ENCODE measurements around the gene MSH4. TPM values are rescaled to one million over a fixed set of nuclear protein-coding genes. Genes with fewer than 3 reads are reported as not detected.
A peak's percentile ranks its signal among the peaks of the same experiment; 100 is the strongest.

Gene MSH4
- total RNA-seq, 1 experiment from 2014 or later = 0.21 TPM

DNA sequence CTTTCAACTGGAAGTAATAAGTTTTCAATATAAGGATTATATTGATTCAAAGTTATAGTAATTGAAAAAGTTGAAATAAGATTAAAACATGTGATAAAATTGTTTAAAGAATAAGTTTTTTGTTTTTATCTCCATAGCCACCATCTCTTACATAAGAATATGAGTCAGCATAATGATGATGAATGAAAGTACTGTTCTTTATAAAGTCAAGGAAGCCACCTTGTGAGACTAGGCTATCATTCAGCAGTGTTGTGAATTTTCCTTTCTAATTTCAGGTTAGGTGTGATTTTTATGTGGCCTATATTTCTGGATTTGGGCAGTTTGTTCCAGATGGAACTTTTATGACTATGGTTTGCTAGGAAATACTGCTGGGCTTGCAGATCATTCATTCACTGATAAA, 157.9 kb downstream of the MSH4 start:
- DNase-seq (ENCODE audit: unreplicated experiment) = peak; percentile 23
- no peaks in the 10 kb centered on the region for H3K36me3 Mint-ChIP-seq (ENCODE audit: insufficient read depth, unreplicated experiment)
- no peaks in the 10 kb centered on the region for H3K9me3 Mint-ChIP-seq (ENCODE audit: unreplicated experiment)
- TF ChIP-seq, protein P1, sequence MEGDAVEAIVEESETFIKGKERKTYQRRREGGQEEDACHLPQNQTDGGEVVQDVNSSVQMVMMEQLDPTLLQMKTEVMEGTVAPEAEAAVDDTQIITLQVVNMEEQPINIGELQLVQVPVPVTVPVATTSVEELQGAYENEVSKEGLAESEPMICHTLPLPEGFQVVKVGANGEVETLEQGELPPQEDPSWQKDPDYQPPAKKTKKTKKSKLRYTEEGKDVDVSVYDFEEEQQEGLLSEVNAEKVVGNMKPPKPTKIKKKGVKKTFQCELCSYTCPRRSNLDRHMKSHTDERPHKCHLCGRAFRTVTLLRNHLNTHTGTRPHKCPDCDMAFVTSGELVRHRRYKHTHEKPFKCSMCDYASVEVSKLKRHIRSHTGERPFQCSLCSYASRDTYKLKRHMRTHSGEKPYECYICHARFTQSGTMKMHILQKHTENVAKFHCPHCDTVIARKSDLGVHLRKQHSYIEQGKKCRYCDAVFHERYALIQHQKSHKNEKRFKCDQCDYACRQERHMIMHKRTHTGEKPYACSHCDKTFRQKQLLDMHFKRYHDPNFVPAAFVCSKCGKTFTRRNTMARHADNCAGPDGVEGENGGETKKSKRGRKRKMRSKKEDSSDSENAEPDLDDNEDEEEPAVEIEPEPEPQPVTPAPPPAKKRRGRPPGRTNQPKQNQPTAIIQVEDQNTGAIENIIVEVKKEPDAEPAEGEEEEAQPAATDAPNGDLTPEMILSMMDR (IDR thresholded peaks at IDR 0.05; ENCODE audit: unreplicated experiment) = no peak
- no peaks in the 10 kb centered on the region for H3K27me3 Mint-ChIP-seq (ENCODE audit: insufficient read depth, unreplicated experiment)
- peak overlapping the region; percentile 16 for H3K27ac Mint-ChIP-seq (ENCODE audit: low read depth, unreplicated experiment)
- no peak overlapping the region for H3K4me3 Mint-ChIP-seq (ENCODE audit: unreplicated experiment)
- CTCF ChIA-PET = no interaction called here
- intact Hi-C loops (cut with micrococcal nuclease) = no loop called here
- POLR2A ChIA-PET = no interaction called here
- BruUV-seq (replicated peaks) = no TSS peak
- H3K4me1 Mint-ChIP-seq (ENCODE audit: insufficient read depth, unreplicated experiment) = no peaks in the 10 kb centered on the region

Other genes with a start within 250 kb of the MSH4 start
- gene SLC44A5, start 185.8 kb upstream of the MSH4 start, total RNA-seq (2022) = 11.6 and 14.3 TPM in 2 replicates
- 35.7 and 43.2 TPM in 2 replicates for gene ACADM, start 72.2 kb upstream of the MSH4 start, total RNA-seq (2022)
- 116 and 127 TPM in 2 replicates for gene RABGGTB, start 10.6 kb upstream of the MSH4 start, total RNA-seq (2022)
- gene ASB17, start 135.5 kb downstream of the MSH4 start, total RNA-seq (2022) = not detected in 2 replicates